ENCODE data around the gene TANC1. TPM values are rescaled to one million over a fixed set of nuclear protein-coding genes. Genes with fewer than 3 reads are reported as not detected.

TANC1 gene
- total and polyA plus RNA-seq, 2 experiments from 2014 or later = 2.8 to 9.5 TPM

DNA sequence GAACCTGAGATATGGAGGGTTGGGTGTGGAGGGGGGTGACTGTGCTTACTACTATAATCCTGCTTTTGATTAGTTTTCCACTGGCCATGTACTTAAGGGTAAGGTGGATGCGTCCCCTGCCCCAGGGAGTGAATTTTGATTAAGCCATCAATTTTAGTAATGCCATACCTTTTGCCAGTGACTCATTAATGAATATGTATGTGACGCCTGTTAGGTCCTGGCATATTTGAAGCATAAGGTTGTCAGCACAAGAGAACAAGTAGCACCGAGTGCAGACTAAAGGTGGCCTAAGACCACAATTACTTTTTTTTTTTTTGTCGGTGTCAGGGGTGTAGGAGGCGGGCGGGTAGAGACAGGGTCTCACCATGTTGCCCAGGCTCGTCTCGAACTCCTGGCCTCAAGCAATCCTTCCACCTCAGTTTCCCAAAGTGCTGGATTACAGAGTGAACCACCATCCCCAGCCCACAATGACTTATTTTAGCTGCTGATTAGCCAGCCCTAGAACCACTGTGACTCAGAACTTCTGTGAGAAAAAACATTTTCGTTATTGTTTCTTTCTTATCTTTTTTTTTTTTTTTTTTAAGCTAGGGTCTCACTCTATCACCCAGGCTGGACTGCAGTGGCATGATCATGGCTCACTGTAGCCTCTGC, 7.0 kb downstream of the TANC1 start:
- no peaks in the 10 kb centered on the region; the same call in 1 of the 2 replicates for H3K36me3 ChIP-seq (ENCODE audit: insufficient read depth)
- DNase-seq (ENCODE audit: low spot score) (no peak), ATAC-seq (no peak)
- H3K9me3 Mint-ChIP-seq = no peaks in the 10 kb centered on the region
- no peaks in the 10 kb centered on the region for H3K9me2 ChIP-seq (ENCODE audit: insufficient read depth)
- H3K4me1 Mint-ChIP-seq = peaks cover 12% of the 10 kb centered on the region
- peaks cover 25% of the 10 kb centered on the region for H3K27me3 ChIP-seq (ENCODE audit: insufficient read depth)
- H3K4me1 ChIP-seq (ENCODE audit: insufficient read depth) = no peaks in the 10 kb centered on the region
- H2AFZ ChIP-seq = no peak overlapping the region
- peaks cover 36% of the 10 kb centered on the region for H3K79me2 ChIP-seq (replicated peaks; ENCODE audit: insufficient read depth)
- no peaks in the 10 kb centered on the region for H3F3A ChIP-seq (replicated peaks; ENCODE audit: low read depth)
- H3K4me3 ChIP-seq = no peak overlapping the region
- no peak overlapping the region for H3K27ac ChIP-seq (ENCODE audit: low read depth)
- no peak overlapping the region for H3K27ac Mint-ChIP-seq
- no peak overlapping the region for H3K4me2 ChIP-seq
- H3K36me3 Mint-ChIP-seq (ENCODE audit: low read depth) = no peaks in the 10 kb centered on the region
- H4K20me1 ChIP-seq (replicated peaks; ENCODE audit: insufficient read depth) = peaks cover 15% of the 10 kb centered on the region
- H3K27me3 Mint-ChIP-seq (ENCODE audit: insufficient read depth, low read depth, poor library complexity) = peaks cover 18% of the 10 kb centered on the region
- TF ChIP-seq ZNF462 (CRISPR knock-in tag; IDR thresholded peaks at IDR 0.05) = no peak
- TF ChIP-seq STAT1 (IDR thresholded peaks at IDR 0.05; ENCODE audit: unreplicated experiment) = no peak
- no peak for TF ChIP-seq EZH2phosphoT487 (IDR thresholded peaks at IDR 0.05; ENCODE audit: unreplicated experiment)
- no peak overlapping the region for H3K4me3 Mint-ChIP-seq

DNA sequence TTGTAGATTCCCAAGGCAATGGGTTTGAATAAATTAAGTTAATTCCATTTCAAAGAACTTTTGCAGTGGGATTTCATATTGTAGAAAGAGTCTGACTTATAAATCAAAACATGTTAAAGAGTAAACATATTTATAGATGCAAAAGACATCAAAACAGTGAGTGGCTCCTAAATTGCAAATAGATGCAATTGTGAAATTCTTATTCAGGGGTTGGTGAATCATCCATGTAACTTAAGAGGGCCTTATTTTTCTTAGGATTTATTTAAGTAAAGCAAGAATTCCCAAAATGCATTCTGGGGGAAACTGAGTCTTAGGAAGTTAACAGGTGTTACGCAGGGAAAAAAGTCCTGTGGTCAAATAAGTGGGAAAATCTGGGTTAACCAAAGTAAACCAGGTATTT, 11.3 kb downstream of the TANC1 start:
- Mint-ChIP-seq H3K4me3 (no peak overlapping the region), H3K27me3 (ENCODE audit: insufficient read depth, low read depth, poor library complexity) (peaks cover 2% of the 10 kb centered on the region), H3K36me3 (ENCODE audit: low read depth) (no peaks in the 10 kb centered on the region), H3K27ac (no peak overlapping the region), H3K4me1 (peaks cover 19% of the 10 kb centered on the region), H3K9me3 (no peaks in the 10 kb centered on the region)
- peaks cover 17% of the 10 kb centered on the region for H3K79me2 ChIP-seq (replicated peaks; ENCODE audit: insufficient read depth)
- H3K9me2 ChIP-seq (ENCODE audit: insufficient read depth) = no peaks in the 10 kb centered on the region
- H3K4me1 ChIP-seq (ENCODE audit: insufficient read depth) = peaks cover 10% of the 10 kb centered on the region
- no peak overlapping the region for H2AFZ ChIP-seq
- H3K27me3 ChIP-seq (ENCODE audit: insufficient read depth) = no peaks in the 10 kb centered on the region
- H3K27ac ChIP-seq (ENCODE audit: low read depth) = no peak overlapping the region
- H3K4me2 ChIP-seq = no peak overlapping the region
- no peak overlapping the region for H3K4me3 ChIP-seq
- no peaks in the 10 kb centered on the region; the same call in 1 of the 2 replicates for H4K20me1 ChIP-seq (replicated peaks; ENCODE audit: insufficient read depth)
- ATAC-seq (no peak), DNase-seq (ENCODE audit: low spot score) (no peak)
- H3K36me3 ChIP-seq (ENCODE audit: insufficient read depth) = no peaks in the 10 kb centered on the region
- no peaks in the 10 kb centered on the region for H3F3A ChIP-seq (replicated peaks; ENCODE audit: low read depth)
- TF ChIP-seq EZH2 (IDR thresholded peaks at IDR 0.05; ENCODE audit: low read depth, unreplicated experiment) (no peak), STAT1 (IDR thresholded peaks at IDR 0.05; ENCODE audit: unreplicated experiment) (no peak), ZNF114 (CRISPR knock-in tag; IDR thresholded peaks at IDR 0.05) (no peak), ETS1 (IDR thresholded peaks at IDR 0.05) (no peak), CREB1 (CRISPR knock-in tag; IDR thresholded peaks at IDR 0.05; ENCODE audit: low read depth) (no peak)
